Thoracic aorta (tissue), 2 donors: Measurements from ENCODE around the gene MVB12B. TPM values are rescaled to one million over a fixed set of nuclear protein-coding genes. Genes with fewer than 3 reads are reported as not detected.

ENCODE experiments used
- ATAC-seq: fragments of 150-250 bp; one replicate; pipeline ENCODE4 v1.8.0; 2017; ENCODE audit warnings: low read depth; ENCODE audit not compliant: insufficient number of reproducible peaks, low FRiP score
- DNase-seq: peaks from one replicate; pipeline ENCODE4 v3.0.0-alpha.2; 2020; ENCODE audit warnings: low spot score
- H3K27ac ChIP-seq, 2 donors: fragments of 200-600 bp; sonication (generic); 1 replicate in 1 of 2; 2 replicates in 1 of 2; pipeline ENCODE4 v1.5.1; 2016; ENCODE audit warnings: mild to moderate bottlenecking in 2 of 2, moderate library complexity in 2 of 2
- H3K27me3 ChIP-seq: fragments of 200-600 bp; sonication (generic); replicated peaks from 2 replicates; pipeline ENCODE4 v1.6.0; 2016; ENCODE audit warnings: mild to moderate bottlenecking; ENCODE audit not compliant: insufficient read depth
- H3K36me3 ChIP-seq: fragments of 200-600 bp; sonication (generic); one replicate; pipeline ENCODE4 v1.5.1; 2016
- H3K4me1 ChIP-seq, 2 donors: fragments of 200-600 bp; sonication (generic); 1 replicate in 1 of 2; 2 replicates in 1 of 2; pipeline versions ENCODE4 v1.5.1 to v1.6.0; 2016; ENCODE audit warnings: low read depth in 2 of 2, mild to moderate bottlenecking in 1 of 2; ENCODE audit not compliant: control insufficient read depth in 1 of 2
- H3K4me3 ChIP-seq: fragments of 200-600 bp; sonication (generic); 2 replicates; pipeline ENCODE4 v1.5.1; 2016; ENCODE audit warnings: mild to moderate bottlenecking
- H3K9me3 ChIP-seq: fragments of 200-600 bp; sonication (generic); 2 replicates; pipeline ENCODE4 v1.5.1; 2016
- total RNA-seq, 2 donors: library from RNA; depleted of rRNA; stranded (reverse); fragments of >200 nt; gene quantifications; one replicate each; pipeline versions ENCODE4 v1.1.0 to v1.2.3, GENCODE V29; 2016
- TF ChIP-seq, protein P1 (sequence below): fragments of 200-600 bp; sonication (generic); IDR thresholded peaks from one replicate; pipeline ENCODE4 v1.5.1; 2019; ENCODE audit warnings: antibody characterized with exemption

MVB12B gene
- total RNA-seq, 2 donors from 2014 or later = 18.4 to 21.7 TPM

DNA sequence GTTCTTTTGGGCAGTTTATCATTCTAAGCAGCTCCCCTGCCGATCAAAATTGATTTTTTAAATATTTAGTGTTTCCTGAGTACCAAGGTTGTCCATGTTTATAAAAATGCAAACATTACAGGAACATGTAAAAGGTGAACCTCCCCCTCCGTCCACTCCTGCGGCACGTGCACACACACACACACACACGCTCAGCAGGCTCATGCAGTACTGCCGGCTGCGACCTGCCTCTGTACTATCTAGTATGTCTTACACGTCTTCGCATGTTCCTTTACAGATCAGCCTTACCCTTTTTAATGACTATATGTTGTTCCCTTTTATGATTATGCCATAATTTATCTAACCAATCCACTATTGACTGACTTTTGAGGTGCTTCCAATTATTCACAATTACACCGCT is 165.3 kb downstream of the MVB12B start:
- no peaks in the 10 kb centered on the region for H3K9me3 ChIP-seq
- H3K4me1 ChIP-seq = no peaks in the 10 kb centered on the region
- no peaks in the 10 kb centered on the region for H3K27me3 ChIP-seq
- TF ChIP-seq, protein P1, sequence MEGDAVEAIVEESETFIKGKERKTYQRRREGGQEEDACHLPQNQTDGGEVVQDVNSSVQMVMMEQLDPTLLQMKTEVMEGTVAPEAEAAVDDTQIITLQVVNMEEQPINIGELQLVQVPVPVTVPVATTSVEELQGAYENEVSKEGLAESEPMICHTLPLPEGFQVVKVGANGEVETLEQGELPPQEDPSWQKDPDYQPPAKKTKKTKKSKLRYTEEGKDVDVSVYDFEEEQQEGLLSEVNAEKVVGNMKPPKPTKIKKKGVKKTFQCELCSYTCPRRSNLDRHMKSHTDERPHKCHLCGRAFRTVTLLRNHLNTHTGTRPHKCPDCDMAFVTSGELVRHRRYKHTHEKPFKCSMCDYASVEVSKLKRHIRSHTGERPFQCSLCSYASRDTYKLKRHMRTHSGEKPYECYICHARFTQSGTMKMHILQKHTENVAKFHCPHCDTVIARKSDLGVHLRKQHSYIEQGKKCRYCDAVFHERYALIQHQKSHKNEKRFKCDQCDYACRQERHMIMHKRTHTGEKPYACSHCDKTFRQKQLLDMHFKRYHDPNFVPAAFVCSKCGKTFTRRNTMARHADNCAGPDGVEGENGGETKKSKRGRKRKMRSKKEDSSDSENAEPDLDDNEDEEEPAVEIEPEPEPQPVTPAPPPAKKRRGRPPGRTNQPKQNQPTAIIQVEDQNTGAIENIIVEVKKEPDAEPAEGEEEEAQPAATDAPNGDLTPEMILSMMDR = no peak
- ATAC-seq (no peak), DNase-seq (no peak)
- no peaks in the 10 kb centered on the region for H3K36me3 ChIP-seq
- no peak overlapping the region for H3K27ac ChIP-seq
- no peak overlapping the region for H3K4me3 ChIP-seq

DNA sequence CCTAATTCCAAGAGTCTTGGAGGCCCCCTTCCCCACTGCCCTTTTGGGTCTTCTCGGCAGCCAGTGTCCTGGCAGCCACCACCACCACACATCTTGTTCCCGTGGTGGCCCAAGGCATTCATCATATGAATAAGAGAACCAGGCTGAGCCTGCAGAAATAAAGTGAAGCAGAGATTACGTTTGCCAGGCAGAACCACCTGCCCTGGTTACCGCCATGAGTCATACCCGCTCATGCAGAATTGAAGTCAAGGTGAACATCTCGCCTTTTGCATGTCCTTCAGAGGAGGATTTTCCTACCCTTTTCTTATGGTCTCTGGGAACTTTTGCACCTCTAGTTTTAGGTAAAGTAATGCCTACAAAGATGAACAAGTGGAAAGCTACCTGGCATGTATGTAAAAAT is 167.6 kb downstream of the MVB12B start:
- H3K27me3 ChIP-seq = no peaks in the 10 kb centered on the region
- peaks cover 0 to 4% of the 10 kb centered on the region in 2 donors for H3K4me1 ChIP-seq
- no peak for DNase-seq
- no peaks in the 10 kb centered on the region for H3K36me3 ChIP-seq
- TF ChIP-seq, protein P1 = no peak
- H3K4me3 ChIP-seq = no peak overlapping the region
- no peak for ATAC-seq
- no peaks in the 10 kb centered on the region for H3K9me3 ChIP-seq
- H3K27ac ChIP-seq = no peak overlapping the region

DNA sequence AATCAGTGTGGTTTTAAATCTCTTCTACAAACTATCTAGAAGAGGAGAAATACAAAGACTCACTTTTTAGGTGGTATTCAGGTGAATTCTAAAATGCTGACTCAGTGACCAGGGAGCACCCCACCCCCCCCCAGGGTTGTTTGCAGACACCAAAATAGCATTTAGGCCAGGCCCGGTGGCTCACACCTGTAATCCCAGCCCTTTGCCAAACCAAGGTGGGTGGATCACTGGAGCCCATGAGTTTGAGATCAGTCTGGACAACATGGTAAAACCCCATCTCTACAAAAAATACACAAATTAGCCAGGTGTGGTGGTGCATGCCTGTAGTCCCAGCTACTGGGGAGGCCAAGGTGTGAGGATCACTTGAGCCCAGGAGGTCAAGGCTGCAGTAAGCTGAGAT is 168.1 kb downstream of the MVB12B start:
- peaks cover under 1 to 6% of the 10 kb centered on the region in 2 donors for H3K4me1 ChIP-seq
- H3K4me3 ChIP-seq = no peak overlapping the region
- no peaks in the 10 kb centered on the region for H3K9me3 ChIP-seq
- no peak for ATAC-seq
- no peaks in the 10 kb centered on the region for H3K36me3 ChIP-seq
- no peak for DNase-seq
- no peak overlapping the region for H3K27ac ChIP-seq
- TF ChIP-seq, protein P1 = no peak
- H3K27me3 ChIP-seq = no peaks in the 10 kb centered on the region

DNA sequence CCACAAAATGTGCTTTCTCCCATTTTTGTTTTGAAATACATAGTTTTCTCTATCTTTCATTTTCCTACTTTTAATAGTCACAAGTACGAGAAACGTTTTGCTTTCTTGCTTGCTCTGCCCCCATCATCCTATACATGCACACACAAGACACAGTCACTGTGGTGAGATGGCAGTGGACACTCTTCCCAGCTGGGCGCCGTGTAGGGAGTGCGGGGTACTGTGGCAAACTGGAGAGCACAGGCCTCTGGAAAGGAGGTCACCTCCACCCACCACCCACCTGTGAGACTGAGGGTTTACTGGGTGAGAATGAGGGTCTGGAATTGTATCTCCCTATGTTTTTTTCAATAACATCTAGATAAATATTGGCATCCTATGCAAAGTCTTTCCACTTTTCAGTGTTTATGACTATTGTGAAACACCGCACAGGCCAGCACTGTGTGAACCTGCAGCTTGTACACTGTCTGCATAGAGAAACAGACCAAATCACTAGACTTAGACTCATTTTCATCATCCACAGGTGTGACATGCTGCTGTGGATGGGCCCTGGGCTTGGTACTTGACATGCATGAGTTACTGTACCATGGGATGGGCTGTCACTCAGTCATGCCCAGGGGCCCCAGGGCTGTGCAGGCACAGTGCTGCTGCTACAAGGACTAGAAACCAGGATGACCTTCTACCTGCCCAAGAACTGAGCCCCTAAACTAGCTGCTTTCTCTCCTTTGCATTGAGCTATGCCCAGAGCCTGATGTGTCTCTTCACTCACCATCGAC is 169.0 kb downstream of the MVB12B start:
- Histone ChIP-seq H3K4me3 (no peak overlapping the region), H3K27me3 (no peaks in the 10 kb centered on the region), H3K9me3 (no peaks in the 10 kb centered on the region), H3K4me1 (peaks cover 4 to 14% of the 10 kb centered on the region in 2 donors), H3K27ac (no peak overlapping the region), H3K36me3 (no peaks in the 10 kb centered on the region)
- ATAC-seq (no peak), DNase-seq (no peak)
- TF ChIP-seq, protein P1 = no peak

DNA sequence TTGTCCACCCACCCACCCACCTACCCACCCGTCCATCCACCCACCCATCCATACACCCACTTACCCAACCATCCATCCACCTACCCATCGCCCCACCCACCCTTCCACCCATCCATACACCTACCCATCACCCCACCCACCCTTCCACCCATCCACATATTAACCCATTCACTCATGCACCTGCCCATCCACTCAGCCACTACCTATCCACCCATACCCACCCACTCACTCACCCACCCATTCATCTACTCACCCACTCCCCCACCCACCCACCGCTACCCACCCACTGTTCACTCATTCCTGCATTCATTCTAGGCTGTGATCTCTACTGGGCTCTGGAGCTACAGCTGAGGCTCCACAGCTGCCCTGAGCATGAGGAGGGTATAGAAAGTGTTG is 169.6 kb downstream of the MVB12B start:
- Histone ChIP-seq H3K4me3 (no peak overlapping the region), H3K27me3 (no peaks in the 10 kb centered on the region), H3K36me3 (no peaks in the 10 kb centered on the region), H3K27ac (no peak overlapping the region), H3K4me1 (peaks cover 4 to 20% of the 10 kb centered on the region in 2 donors), H3K9me3 (no peaks in the 10 kb centered on the region)
- no peak for ATAC-seq
- TF ChIP-seq, protein P1 = no peak
- DNase-seq = no peak
